HCEC 1CT (cell line): ENCODE data around the gene FGF11.

Experiments used
- DNase-seq: peaks from one replicate; pipeline ENCODE4 v3.0.0-alpha.2; 2017

FGF11 gene

DNA sequence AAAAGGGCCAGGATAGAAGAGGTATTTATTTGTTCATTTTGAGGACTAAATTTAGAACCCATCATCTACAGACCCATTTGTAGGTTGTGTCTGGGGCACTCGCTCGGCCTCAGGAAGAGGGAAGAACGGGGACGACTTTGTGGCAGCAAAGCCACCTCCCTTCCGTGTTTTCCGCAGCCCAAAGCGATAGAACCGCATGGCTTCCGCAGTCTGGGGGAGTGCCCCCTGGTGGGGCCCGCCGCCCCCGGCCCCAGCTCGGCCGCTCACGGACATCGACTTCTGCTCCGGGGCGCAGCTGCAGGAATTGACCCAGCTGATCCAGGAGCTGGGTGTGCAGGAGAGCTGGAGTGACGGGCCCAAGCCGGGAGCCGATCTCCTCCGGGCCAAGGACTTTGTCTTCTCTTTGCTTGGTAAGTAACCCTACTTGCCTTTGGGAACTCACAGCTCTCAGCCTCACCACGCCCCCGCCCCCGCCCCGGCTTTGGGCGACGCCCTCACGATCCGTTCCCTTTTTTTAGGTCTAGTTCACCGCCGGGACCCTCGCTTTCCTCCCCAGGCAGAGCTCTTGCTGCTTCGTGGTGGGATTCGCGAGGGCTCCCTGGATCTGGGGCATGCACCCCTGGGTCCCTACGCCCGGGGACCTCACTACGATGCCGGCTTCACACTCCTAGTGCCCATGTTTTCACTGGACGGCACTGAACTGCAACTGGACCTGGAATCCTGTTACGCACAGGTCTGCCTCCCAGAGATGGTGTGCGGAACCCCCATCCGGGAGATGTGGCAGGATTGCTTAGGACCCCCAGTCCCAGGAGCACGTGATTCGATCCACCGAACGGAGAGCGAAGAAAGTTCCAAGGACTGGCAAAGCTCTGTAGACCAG lies 3.4 kb upstream of the FGF11 start:
- no peak for DNase-seq

DNA sequence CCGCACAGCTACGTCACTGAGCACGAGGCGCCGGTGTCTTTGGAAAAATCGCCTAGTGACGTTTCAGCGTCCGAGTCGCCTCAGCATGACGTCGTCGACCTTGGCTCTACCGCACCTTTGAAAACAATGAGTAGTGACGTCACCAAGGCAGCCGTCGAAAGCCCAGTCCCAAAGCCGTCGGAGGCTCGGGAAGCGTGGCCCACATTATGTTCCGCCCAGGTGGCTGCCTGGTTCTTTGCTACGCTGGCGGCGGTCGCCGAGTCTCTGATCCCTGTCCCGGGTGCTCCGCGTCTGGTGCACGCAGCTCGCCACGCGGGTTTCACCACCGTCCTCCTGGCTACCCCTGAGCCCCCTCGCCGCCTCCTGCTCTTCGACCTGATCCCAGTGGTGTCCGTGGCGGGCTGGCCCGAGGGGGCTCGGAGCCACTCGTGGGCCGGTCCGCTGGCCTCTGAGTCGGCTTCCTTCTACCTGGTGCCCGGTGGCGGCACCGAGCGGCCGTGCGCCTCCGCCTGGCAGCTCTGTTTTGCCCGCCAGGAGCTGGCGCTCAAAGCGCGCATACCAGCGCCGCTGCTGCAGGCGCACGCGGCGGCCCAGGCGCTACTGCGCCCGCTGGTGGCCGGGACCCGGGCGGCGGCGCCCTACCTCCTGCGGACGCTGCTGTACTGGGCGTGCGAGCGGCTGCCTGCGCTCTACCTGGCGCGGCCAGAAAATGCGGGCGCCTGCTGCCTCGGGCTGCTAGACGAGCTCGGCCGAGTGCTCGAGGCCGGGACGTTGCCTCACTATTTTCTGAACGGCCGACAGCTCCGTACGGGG lies 2.5 kb upstream of the FGF11 start:
- peak; percentile 67 for DNase-seq

DNA sequence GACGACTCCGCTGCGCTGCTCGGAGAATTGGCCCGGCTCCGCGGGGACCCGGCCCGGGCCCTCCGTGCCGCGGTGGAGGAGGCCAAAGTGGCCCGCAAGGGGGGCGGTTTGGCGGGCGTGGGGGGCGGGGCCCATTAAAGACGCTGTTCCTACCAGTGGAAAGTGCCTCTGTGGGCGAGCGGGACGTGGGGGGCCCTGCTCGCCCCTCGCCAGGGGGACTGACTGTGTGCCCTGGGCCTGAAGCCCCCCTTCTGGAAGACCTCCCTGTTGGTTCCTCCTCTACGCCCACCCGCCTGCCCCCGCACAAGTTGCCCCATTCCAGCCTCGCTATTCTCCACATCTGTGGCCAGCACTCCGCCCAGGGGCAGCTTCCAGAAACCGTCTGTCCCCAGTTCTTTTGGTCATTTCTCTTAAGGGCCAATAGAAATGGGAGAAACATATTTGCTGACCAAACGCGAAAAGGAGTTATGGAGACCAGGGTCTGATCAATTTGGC lies 1.9 kb upstream of the FGF11 start:
- DNase-seq: no peak

DNA sequence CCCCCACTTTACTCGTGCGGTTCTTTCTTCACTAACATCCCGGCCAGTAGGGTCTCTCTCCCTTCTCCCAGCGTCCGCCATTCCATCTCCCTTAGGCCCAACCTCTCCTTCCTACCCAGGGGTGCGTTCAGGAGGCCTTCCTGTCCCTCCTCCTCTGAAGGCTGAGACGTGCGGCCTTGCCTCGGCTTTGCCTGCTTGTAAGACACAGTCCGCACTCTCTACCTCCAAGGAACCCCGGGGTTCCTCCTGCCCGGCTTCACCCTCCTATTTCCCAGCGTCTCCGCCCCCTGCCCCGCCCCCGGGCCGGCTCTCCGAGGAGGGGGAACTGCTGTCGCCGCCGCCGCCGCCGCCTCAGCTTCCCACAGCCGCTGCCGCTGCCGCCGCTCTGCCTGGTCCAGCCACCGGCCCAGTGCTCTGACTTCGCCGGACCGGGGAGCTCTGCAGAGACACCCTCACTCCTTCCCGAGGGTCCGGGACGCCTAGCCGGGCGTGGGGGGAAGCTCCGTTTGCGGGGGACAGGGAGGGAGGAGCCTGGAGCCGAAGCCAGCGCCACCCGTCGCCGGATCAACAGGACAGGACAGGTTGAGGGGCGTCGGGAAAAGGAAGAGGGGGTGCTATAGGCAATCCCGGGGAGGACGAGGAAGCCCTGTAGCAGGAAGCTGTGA lies 1.2 kb upstream of the FGF11 start:
- no peak for DNase-seq

DNA sequence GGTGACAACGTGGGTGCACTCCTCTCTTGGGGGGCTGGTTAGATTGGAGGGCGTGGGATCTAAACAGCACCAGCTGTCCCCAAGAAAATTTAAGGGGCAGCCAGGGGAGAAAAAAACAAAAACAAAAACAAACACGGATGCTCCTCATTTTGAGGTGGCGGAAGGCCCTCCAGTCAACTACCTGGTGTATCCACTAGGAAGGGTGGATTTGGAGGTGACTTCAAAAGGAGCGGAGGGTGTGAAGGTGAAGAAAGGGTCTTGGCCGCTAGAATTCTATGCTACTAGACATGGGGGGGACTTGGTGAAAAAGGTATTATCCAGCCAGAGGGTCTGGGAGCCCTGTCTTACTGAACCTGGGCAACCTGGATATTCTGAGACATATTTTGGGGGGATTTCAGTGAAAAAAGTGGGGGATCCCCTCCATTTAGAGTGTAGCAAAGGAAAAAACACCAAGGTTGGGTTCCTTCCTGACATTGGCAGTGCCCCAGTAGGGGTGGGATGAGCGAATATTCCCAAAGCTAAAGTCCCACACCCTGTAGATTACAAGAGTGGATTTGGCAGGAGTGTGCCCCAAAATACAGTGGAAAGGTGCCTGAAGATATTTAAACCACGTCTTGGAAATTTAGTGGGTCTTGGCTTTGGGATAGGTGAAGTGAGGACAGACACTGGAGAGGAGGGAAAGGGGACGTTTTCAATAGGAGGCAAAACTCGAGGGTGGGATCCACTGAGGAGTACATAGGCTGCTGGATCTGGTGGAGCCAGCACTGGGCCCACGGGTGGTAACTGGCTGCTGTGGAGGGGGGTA lies 454 bp upstream of the FGF11 start:
- DNase-seq: no peak

GRCh38 chr17:7440113-7440833 lies 961 bp downstream of the FGF11 start:
- peak; percentile 18 for DNase-seq

DNA sequence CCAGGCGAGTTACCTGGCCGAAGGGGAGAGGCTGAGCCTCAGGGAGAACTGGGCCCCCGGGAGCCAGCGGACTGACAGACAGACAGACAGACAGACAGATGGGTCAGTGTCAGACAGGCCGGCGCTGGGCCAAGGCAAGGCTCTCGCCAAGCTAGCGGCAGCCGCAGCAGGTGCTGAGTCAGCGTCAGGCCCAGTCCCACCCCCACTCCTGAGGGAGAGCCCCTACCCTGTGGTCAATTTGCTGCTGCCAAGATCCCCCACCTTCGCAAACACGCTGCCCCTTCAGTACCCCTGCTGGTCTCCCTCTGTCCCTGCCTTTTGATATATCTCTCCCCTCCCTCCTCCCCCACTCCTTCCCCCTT lies 1.5 kb downstream of the FGF11 start:
- peak; percentile 35 for DNase-seq

DNA sequence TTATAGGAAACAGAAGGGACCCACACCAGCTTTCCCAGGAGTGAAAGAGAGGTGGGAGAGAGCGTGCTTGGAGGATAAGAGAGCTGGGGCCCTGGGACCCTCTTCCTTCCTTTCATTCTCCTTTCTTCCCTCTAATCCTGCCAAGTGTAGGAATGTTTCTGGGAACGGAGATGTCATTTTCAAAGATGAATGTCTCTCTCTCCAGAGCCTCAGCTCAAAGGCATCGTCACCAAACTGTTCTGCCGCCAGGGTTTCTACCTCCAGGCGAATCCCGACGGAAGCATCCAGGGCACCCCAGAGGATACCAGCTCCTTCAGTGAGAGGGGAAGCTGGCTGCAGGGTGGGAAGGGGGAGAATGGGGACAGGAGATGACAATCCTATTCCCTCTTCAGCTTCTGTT lies 2.0 kb downstream of the FGF11 start:
- DNase-seq: no peak

- no peak for DNase-seq
Measured at GRCh38 chr17:7442142-7442541, 2.8 kb downstream of the FGF11 start.

- DNase-seq: peak; percentile 45
Measured at GRCh38 chr17:7443499-7444485, 4.5 kb downstream of the FGF11 start.

- peak; percentile 29 for DNase-seq
Measured at GRCh38 chr17:7444682-7445618, 5.6 kb downstream of the FGF11 start, which contains the start of gene CHRNB1. Gene CHRNB1, plus strand, starts transcription at chr17:7445061. Its CDS starts 67 bp downstream, at chr17:7445128.

DNA sequence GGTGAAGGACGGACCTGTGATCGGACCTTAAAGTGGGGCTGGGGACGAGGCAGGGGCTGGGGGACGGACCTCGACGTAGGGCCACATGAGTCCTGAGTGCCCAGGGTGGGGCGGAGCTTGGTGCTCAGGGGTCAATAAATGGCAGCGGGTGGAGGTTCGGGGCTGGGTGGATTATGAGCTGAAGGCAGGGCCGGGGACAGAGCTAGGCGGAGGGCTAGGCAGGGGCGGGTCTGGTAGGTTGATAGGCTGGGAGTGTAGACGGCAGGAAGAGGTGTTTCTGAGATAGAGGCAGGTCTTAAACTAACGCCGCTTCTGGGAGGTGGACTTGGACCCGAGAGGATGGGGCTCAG lies 6.3 kb downstream of the FGF11 start:
- no peak for DNase-seq

- DNase-seq: no peak
Measured at GRCh38 chr17:7448461-7448860, 9.1 kb downstream of the FGF11 start.

GRCh38 chr17:7459961-7460545 lies 20.7 kb downstream of the FGF11 start:
- no peak for DNase-seq

DNA sequence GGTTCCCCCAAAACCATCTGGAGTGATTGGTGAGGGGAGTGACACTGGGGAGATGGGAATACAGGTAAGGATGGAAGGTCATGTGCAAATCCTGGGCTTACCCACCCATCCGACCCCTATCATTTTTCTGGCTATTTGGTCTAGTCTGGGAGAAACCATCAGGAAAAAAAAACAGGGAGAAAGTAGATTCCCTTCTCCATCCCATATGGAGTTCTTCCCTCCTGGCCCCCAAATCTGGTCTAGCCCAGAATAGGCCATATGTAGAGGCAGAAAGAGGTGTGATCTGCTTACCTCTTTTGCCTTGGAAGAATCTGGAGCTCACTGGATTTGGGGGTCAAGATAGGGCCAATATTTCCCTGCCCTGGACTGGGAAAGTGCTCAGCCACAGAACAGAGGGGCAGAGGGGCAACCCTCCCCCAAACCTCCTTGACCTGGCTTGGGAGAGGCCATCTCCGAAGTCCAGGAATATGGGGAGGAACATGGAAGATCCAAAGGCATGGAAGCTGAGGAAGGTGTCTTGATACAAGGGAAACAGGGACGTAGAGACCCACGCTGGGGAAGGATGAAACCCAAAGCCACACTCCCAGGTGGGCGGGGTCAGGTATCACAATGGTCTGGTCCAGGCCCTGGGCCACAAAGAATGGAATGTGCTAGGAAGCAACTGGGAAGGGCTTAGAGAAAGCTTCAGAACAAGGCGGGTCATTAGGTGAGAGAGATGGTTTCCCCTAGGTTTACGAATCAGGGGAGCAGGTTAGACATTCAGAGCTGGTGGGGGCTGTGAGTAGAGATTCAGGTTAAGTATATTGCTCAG lies 21.7 kb downstream of the FGF11 start:
- DNase-seq: no peak

- no peak for DNase-seq
Measured at GRCh38 chr17:7462474-7463371, 23.4 kb downstream of the FGF11 start.

DNA sequence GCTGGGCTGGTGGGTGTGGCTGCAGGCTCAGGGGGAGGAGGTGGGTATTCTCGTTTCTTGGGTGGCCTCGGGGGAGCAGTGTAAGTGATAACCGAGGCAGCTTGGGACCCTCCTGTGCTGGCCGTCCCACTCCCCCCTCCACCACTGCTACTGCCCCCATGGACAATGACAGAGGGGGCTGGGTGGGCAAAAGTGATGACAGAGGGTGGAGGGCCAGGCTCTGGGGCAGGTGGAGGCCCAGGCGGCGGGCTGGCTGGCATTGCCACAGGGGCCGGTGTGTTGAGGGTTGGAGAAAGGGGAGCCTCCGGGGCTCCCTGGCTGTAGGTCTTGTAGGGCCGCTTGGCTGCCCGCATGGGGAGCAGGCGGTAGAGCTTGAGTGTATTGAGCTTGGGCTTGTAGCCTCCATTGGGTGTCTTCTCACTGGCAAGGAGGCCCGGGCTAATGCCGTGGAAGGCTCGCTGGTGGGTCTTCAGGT lies 24.1 kb downstream of the FGF11 start:
- no peak for DNase-seq
